Uterus (tissue), 4 donors: ENCODE measurements around the gene PDCD1LG2. TPM values are rescaled to one million over a fixed set of nuclear protein-coding genes. Genes with fewer than 3 reads are reported as not detected.
"Not testable (repeated sequence)": the region's sequence is repeated elsewhere in the genome, so short reads cannot be mapped to it uniquely, and the experiment has no call there.

ENCODE experiments used
- DNase-seq, 2 donors: peaks; one replicate each; pipeline ENCODE4 v3.0.0-alpha.2; 2019 to 2020
- H3K27ac ChIP-seq, 2 donors: fragments of 200-600 bp; sonication (generic); 1 replicate in 1 of 2; 2 replicates in 1 of 2; pipeline ENCODE4 v1.5.1; 2016 to 2018
- H3K27me3 ChIP-seq, 2 donors: fragments of 200-600 bp; sonication (generic); one replicate each; pipeline ENCODE4 v1.5.1; 2018 to 2019; ENCODE audit warnings: control low read depth in 1 of 2
- H3K36me3 ChIP-seq, 2 donors: fragments of 200-600 bp; sonication (generic); one replicate each; pipeline ENCODE4 v1.5.1; 2019; ENCODE audit warnings: control low read depth in 1 of 2
- H3K4me1 ChIP-seq, 2 donors: fragments of 200-600 bp; sonication (generic); one replicate each; pipeline ENCODE4 v1.5.1; 2018 to 2019; ENCODE audit warnings: control low read depth in 1 of 2
- H3K4me3 ChIP-seq, 2 donors: fragments of 200-600 bp; sonication (generic); 1 replicate in 1 of 2; 2 replicates in 1 of 2; pipeline ENCODE4 v1.5.1; 2018 to 2019; ENCODE audit warnings: mild to moderate bottlenecking in 1 of 2
- H3K9me3 ChIP-seq, 2 donors: fragments of 200-600 bp; sonication (generic); one replicate each; pipeline ENCODE4 v1.5.1; 2019; ENCODE audit warnings: control low read depth in 1 of 2
- POLR2A ChIP-seq, 2 donors: fragments of 450-650 bp; IDR thresholded peaks; one replicate each; pipeline ENCODE4 v1.6.1; 2016; ENCODE audit warnings: antibody characterized with exemption in 2 of 2, mild to moderate bottlenecking in 1 of 2, moderate library complexity in 1 of 2
- intact Hi-C: fragments of 100-400 bp; cut with DNase I; formaldehyde crosslinking; loops from one replicate; pipeline ENCODE4 v1.15.1; 2023; ENCODE audit warnings: low total_unique reads
- total RNA-seq, 4 donors: library from RNA; depleted of rRNA in 3 of 4; stranded (reverse); fragments of >200 nt in 3 of 4; gene quantifications; one replicate each; pipeline versions ENCODE4 v1.1.0 to v1.2.4, GENCODE V29; 2014 to 2023
- TF ChIP-seq, protein P1 (sequence below), 4 experiments: fragments of 200-600 bp in 2 of 4; fragments of 450-650 bp in 2 of 4; sonication (generic) in 2 of 4; IDR thresholded peaks; one replicate each; pipeline ENCODE4 v1.5.1; 2016 to 2019; ENCODE audit warnings: antibody characterized with exemption in 4 of 4, mild to moderate bottlenecking in 2 of 4, moderate library complexity in 1 of 4
- donor health status: DM: yes; HTN: yes; CAD: no.

PDCD1LG2 gene
- total RNA-seq, 4 donors from 2014 or later = 0.77 to 5.0 (median 1.6) TPM

GRCh38 chr9:5470122-5470521 is 40.2 kb upstream of the PDCD1LG2 start:
- Histone ChIP-seq H3K4me1 (no peaks in the 10 kb centered on the region), H3K9me3 (no peaks in the 10 kb centered on the region), H3K27ac (no peak overlapping the region), H3K36me3 (no peaks in the 10 kb centered on the region), H3K27me3 (no peaks in the 10 kb centered on the region), H3K4me3 (no peak overlapping the region)
- intact Hi-C loops = no loop called here
- DNase-seq = no peak
- TF ChIP-seq, protein P1, sequence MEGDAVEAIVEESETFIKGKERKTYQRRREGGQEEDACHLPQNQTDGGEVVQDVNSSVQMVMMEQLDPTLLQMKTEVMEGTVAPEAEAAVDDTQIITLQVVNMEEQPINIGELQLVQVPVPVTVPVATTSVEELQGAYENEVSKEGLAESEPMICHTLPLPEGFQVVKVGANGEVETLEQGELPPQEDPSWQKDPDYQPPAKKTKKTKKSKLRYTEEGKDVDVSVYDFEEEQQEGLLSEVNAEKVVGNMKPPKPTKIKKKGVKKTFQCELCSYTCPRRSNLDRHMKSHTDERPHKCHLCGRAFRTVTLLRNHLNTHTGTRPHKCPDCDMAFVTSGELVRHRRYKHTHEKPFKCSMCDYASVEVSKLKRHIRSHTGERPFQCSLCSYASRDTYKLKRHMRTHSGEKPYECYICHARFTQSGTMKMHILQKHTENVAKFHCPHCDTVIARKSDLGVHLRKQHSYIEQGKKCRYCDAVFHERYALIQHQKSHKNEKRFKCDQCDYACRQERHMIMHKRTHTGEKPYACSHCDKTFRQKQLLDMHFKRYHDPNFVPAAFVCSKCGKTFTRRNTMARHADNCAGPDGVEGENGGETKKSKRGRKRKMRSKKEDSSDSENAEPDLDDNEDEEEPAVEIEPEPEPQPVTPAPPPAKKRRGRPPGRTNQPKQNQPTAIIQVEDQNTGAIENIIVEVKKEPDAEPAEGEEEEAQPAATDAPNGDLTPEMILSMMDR (IDR thresholded peaks at IDR 0.05) = no peak
- TF ChIP-seq POLR2A (IDR thresholded peaks at IDR 0.05) = no peak

DNA sequence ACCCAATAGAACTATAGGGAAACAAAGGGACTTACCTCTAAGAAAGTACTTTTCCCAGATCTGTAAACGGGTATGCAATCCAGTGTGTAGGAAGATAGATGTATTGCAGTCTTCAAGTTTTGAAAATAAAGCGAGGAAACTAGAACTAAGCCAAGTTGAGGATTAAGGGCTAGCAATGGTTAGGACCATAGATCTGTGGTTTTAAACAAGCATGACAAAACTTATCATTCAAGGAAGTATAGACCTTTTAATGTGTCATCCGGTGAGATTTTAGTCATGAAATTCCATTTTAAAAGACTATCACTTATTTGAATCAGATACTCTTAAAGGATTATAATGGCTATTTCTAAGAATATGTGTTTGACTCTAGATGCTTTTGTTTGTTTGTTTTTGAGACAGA is 39.5 kb upstream of the PDCD1LG2 start:
- H3K36me3 ChIP-seq = no peaks in the 10 kb centered on the region
- no peak overlapping the region for H3K4me3 ChIP-seq
- no peaks in the 10 kb centered on the region for H3K27me3 ChIP-seq
- no peak overlapping the region for H3K27ac ChIP-seq
- no peaks in the 10 kb centered on the region for H3K4me1 ChIP-seq
- intact Hi-C loops = no loop called here
- TF ChIP-seq POLR2A (IDR thresholded peaks at IDR 0.05) = no peak
- TF ChIP-seq, protein P1 (IDR thresholded peaks at IDR 0.05) = no peak
- no peak for DNase-seq
- H3K9me3 ChIP-seq = no peaks in the 10 kb centered on the region

- H3K36me3 ChIP-seq, H3K4me1 ChIP-seq, intact Hi-C loops, H3K9me3 ChIP-seq, H3K4me3 ChIP-seq, DNase-seq, H3K27me3 ChIP-seq, H3K27ac ChIP-seq: not testable (repeated sequence)
These were observed 34.7 kb upstream of the PDCD1LG2 start for GRCh38 chr9:5475611-5476010.

- DNase-seq = no peak
- H3K27me3 ChIP-seq = no peaks in the 10 kb centered on the region
- H3K36me3 ChIP-seq = no peaks in the 10 kb centered on the region
- H3K27ac ChIP-seq = no peak overlapping the region
- TF ChIP-seq, protein P1 (IDR thresholded peaks at IDR 0.05) = no peak
- intact Hi-C loops = no loop called here
- no peaks in the 10 kb centered on the region for H3K9me3 ChIP-seq
- no peaks in the 10 kb centered on the region for H3K4me1 ChIP-seq
- no peak overlapping the region for H3K4me3 ChIP-seq
These were observed 32.1 kb upstream of the PDCD1LG2 start for GRCh38 chr9:5478206-5478605.

GRCh38 chr9:5479994-5480694 is 30.2 kb upstream of the PDCD1LG2 start:
- intact Hi-C loops = no loop called here
- Histone ChIP-seq H3K36me3 (no peaks in the 10 kb centered on the region), H3K4me1 (no peaks in the 10 kb centered on the region), H3K9me3 (no peaks in the 10 kb centered on the region), H3K27me3 (no peaks in the 10 kb centered on the region), H3K27ac (no peak overlapping the region), H3K4me3 (no peak overlapping the region)
- TF ChIP-seq, protein P1 (IDR thresholded peaks at IDR 0.05) = no peak
- no peak for TF ChIP-seq POLR2A (IDR thresholded peaks at IDR 0.05)
- no peak for DNase-seq

- Histone ChIP-seq H3K9me3 (no peaks in the 10 kb centered on the region), H3K4me3 (no peak overlapping the region), H3K27ac (no peak overlapping the region), H3K36me3 (no peaks in the 10 kb centered on the region), H3K4me1 (no peaks in the 10 kb centered on the region), H3K27me3 (no peaks in the 10 kb centered on the region)
- no peak for TF ChIP-seq POLR2A (IDR thresholded peaks at IDR 0.05)
- TF ChIP-seq, protein P1 (IDR thresholded peaks at IDR 0.05) = no peak
- intact Hi-C loops = no loop called here
- DNase-seq = no peak
These were observed 29.4 kb upstream of the PDCD1LG2 start for GRCh38 chr9:5480919-5481318.
